Stimulated activated naive CD4-positive, alpha-beta T cell treated with Interleukin-2 at 50 U/mL for 16 hours (primary cell): ENCODE results near the gene MAP6D1.

Experiments
- DNase-seq: peaks from one replicate; lab custom pipeline; 2025; lab: John Stamatoyannopoulos, UW

Gene MAP6D1

DNA sequence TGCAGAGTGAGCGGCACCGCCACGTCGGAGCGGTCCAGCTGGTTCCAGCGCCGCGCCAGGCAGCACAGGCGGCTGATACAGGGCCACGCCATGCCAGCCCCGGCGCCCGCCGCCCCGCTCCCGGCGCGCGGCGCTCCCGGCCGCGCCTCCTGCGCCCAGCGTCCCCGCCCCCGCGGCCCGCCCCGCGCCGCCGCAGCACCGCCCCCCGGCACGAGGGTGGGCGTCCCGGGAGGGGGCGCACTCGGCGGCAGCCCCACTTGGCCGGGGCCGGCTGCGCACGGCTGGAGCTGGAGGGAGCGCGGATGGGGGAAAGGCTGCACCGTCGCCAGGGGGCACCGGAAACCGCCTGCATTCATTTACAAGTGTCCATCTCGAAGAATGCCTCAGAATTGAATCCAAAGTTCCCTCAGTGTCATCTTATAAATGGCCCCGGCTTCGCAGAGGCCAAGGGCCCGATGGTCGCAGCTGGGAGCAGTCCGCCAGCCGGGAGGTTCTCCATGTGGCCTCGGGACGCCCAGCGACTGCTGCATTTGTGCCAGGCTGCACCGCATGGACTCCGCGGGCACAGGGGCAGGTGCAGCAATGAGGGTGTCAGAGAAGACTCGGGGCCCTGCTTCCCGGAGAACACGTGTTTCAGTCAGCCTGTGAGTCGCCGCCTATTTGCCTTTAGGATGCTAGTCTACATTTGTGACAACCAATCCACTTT, at the start of gene MAP6D1:
MAP6D1 (minus strand) TSS at position 122 of the 706 bp plus-strand sequence; CDS start at position 92, 30 bp downstream.
- no peak for DNase-seq

DNA sequence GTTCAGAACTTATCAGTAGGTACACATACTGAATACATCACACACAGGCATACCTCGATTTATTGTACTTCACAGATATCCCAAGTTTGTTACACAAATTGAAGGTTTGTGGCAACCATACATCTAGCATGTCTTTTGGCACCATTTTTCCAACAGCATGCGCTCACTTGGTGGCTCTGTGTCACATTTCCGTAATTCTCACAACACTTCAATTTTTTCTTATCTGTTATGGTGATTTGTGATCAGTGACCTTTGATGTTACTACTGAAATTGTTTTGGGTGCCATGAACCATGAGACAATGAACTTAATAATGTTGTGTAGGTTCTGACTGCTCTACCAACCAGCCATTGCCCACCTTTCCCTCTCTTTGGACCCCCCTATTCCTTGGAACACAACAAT, 48.5 kb upstream of the MAP6D1 start:
- DNase-seq = no peak

DNA sequence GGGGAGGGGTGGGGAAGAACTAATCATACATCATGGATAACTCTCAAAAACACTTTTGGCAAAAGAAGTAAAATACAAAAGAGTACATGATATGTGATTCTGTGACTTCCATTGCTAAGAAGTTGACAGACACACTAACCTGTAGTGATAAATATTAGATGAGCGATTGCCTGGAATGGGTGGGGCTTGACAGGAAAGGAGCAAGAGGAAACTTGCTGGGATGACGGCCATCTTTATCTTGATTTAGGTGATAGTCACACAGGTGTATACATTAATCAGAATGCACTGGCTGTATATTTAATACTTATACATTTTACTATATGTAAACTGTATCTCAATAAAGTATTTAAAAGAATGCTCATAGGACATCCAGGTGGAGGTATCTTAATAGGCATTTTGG, 46.2 kb upstream of the MAP6D1 start:
- DNase-seq = no peak

DNA sequence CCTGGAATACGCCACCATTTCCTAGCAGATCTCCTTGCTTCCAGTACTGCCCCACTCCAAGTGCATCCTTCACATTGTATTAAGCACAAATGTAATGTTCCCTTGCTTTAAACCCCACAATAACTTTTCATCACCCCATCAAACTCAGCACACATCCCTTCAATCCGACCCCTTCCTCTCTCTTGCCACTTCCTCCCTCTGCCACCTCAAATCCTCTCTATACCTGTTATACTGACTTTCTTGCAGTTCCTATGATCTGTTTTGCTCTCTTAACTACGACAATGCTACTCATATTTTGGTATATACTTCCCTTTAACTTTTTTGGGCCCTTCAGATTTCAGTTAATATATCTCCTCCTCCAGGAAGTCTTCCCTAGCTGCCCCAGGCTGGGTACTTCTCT, 45.2 kb upstream of the MAP6D1 start:
- no peak for DNase-seq

DNA sequence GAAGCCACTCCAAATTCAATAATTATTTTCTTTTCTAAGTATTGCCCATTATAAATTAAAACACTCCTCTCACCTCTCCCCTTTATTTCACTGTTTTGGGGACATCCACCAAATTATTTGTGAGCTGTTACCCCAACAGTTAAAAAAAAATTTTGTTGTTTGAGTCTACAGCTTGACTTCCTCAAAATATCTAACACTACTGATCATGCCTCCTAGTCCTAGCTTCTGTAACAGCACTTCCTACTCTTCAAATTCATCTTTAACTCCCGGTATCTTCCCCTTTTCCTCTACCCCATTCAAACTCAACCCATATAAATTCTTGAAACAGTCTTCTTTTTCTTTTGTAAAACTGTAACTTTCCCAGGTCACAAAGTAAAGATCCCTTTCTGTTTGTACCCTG, 43.4 kb upstream of the MAP6D1 start:
- DNase-seq = no peak

DNA sequence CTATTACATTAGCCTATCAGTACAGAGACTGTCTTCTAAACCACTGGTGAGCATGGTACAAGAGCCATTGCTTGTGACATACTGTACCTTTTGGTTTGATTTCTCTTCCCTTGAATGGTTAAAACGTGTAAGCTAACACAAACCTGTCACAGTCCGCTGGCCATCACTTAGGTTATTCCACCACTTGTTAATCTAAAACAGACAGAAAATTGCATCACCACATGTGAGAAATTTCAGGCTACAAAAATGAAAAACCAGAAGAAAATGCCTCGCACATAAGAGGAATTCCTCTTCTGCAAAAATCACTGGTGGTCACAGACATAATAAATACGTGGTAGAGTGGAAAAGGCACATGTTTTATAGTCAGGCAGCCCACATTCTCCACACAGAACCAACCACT, 37.2 kb upstream of the MAP6D1 start:
- no peak for DNase-seq

DNA sequence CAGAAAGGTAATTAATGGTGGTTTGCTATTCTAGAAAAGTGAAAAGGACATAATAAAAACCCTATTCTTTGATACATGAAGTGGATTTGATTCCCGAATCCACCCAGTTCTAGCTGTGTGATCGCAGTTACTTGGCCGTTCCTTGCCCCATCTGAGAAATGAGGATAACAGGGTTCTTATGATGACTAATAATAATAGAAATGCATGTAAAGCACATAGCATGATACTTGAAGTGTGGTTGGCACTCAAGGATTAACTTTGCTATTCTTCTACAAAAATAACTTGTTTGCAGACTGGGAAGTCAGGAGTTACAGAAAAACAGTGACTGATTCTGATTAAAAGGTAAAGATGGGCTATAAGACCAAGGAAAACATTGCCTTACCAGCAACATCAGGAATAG, 32.5 kb upstream of the MAP6D1 start:
- DNase-seq = no peak

DNA sequence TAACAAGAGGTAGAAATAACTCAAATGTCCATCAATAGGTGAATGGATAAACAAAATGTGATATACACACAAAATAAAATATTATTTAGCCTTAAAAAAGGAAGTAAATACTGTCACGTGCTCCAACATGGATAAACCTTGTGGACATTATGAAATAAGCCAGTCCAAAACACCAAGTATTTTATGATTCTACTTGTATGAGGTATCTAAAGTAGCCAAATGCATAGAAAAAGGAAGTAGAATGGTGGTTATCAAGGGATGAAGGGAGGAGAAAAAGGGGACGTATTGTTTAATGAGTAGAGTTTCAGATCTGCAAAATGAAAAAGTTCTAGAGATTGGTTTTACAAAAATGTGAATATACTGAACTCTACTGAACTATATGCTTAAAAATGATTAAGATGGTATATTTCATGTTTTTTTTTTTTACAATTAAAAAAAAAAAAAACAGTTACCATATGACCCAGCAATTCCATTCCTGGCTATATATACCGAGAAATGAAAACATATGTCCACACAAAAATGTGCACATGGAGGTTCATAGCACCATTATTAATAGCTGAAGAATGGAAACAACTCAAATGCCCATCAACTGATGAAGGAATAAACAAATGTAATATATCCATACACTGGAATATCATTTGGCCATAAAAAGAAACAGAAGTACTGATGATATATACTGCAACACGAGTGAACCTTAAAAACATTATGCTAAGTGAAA, 29.1 kb upstream of the MAP6D1 start:
- no peak for DNase-seq

DNA sequence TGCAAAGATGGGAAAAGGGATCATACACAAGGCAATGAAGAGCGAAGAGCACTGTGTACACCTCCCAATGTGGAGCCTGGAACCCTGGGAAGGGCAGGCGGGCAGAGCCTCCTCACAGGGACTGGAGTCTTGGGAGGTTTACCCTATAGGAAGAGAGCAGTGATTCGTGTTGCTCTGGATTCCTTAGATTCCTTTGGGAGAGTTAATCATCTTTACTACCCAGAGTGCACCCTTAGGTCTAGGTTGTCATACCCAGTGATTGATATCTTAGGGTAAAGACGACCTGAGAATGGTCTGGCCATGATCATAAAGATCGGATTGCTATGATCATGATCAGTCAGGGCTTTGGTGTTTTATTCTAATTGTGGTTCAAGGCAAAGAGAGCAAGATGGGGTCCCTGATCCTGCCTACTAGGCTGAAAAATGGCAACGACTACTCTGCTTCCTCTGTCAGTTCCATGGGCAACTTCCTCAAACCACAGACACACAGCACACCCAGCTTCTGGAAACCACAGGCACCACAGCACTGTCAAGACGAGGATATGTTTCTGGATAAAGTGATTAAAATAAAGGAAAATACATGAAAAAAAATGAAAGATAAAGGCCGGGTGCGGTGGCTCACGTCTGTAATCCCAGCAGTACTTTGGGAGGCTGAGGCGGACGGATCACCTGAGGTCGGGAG, 20.4 kb upstream of the MAP6D1 start:
- DNase-seq = no peak

DNA sequence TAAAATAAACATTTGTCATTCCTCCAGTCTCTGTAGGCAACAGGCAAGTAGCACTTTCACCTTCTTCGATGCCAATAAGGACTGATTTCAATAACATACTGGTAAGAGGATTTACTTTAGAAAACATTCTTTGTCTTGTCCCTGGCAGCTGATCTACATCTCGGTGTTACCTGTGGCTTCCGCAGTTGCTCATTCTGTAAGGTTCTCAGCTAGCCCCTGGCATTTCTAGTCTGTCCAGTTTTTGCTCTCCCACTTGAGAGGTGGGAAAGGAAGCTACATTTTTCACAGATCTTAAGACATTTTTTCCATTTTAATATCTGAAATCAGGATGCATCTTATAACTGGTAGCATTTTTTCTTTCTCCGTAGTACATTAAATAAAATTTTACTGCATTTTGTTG, 19.7 kb upstream of the MAP6D1 start:
- DNase-seq = no peak

DNA sequence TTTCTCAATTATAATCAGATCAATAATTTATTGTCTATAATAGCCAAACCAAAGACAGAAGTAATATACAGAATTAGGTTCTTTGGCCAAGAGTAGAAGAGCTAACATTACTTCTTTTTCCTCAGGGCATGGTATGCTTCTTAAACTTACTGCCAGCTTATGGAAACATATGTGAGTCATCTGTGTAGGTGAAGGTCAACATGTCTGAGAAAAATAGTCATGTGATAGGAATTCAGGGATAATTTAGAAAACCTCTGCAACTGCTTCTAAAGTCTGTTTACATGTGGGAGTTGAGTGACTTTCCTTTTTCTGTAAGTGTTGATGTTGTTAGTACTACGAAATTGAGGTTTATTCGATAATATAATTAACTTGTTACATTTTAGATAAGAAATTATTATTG, 19.2 kb upstream of the MAP6D1 start:
- DNase-seq = no peak

DNA sequence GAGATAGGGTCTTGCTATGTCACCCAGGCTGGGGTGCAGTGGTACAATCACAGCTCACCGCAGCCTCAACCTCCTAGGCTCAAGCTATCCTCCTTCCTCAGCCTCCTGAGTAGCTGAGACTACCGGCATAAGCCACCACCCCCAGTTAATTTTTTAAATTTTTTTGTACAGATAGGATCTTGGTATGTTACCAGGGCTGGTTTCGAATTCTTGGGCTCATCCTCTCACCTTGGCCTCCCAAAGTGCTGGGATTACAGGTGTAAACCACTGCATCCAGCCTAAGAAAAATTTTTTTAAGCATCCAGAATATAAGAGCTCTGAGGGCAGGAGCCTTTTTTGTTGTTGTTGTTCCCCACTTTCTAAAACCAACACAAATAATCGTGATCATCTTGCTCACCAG, 14.4 kb upstream of the MAP6D1 start:
- no peak for DNase-seq

DNA sequence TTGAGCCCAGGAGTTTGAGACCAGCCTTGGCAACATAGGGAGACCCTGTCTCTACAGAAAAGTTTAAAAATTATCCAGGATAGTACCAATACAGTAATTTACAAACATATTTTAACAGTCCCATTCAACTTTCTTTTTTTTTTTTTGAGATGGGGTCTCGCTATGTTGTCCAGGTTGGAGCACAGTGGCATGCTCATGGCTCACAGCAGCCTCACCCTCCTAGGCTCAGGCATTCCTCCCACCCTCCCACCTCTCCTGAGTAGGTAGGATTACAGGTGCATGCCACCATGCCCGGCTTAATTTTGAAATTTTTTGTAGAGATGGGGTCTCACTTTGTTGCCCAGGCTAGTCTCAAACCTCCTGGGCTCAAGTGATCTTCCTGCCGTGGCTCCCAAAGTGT, 12.5 kb upstream of the MAP6D1 start:
- DNase-seq = no peak

DNA sequence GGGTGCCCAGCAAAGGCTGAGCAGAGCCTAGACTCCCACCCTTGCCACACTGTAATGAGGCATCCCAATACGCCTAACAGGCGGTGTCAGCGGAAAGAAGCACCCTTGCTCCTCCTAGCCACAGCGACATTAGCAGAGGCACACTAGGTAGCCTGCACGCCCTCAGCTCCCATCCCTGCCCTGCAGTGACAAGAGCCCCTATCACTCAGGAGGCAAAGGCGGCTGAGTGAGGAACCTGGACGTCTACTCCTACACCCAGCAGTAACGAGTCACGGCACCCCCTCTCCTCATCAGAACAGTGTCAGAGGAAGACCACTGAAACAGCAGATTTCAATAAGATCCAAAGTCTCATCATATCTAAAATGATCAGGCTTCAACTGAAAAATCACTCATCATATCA, 12.0 kb upstream of the MAP6D1 start:
- no peak for DNase-seq

DNA sequence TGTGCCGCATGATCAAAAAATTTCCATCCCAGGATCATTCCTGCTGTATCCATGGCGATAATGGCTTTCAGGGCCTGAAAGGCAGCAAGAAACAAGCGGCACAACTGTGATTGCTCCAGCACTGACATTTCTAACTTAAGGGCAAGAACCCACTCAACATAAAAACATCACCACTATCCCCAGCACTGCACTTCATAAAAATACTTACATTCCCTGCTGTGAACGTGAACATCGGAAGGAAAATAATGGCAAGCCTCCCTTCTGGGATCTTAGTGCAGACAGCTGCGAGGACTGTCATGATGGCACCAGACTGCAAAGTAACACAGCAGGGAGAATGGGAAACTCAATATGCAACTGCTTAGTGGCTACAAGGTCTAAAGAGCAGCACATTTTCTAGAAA, 8.1 kb upstream of the MAP6D1 start:
- DNase-seq = no peak

DNA sequence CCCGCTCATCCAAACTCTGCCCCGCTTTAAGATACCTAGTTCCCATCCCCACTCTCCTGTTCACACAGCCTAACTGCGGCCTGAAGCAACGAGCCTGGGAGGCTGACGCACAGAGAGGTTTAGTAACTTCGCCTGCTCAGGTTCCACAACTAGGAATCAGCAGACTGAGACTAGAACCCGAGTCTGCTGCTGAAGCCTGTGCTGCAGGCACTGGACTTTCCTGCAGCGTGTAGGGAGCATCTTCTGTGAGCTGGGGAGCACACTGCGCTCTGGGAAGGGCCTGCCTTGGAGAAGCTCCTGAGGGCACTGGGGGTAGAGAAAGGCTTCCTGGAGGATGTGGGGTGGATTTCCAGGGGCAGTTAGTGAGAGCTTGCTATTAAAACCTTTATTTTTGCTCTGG, 4.8 kb upstream of the MAP6D1 start:
- no peak for DNase-seq

DNA sequence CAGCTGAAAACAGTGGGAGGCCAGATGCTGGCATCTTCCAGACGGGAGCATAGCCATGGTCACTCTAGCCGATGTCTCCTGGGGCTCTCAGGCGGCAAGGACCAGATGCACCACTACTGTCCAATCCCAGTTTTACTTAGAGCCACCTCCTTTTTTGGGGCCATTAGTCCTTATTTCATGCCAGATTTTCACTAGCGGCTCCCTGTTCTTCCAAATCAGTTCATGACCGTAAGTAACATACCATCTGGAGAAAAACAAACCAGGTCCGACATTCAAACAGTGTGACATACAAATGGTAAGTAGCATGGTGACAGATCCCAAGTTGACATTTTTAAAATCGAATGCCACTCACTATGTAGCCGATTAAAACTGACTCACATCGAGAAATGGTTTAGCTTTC, 4.1 kb upstream of the MAP6D1 start:
- no peak for DNase-seq

DNA sequence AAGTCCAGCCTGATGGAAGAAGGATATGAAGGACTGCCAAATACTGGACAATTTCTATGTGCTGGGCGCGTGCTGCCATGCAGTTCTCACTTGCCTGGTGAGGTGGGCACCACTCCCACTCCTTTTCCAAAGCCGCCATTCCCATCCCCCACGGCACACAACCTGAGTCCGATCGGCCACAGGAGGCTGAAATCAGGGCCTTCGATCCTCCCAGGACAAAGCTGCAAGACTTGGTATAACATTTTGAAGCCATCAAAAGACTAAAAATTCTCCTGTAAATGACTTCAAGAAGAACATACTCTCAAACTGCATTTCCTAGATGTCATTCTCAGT, 3.1 kb upstream of the MAP6D1 start:
- DNase-seq = no peak

DNA sequence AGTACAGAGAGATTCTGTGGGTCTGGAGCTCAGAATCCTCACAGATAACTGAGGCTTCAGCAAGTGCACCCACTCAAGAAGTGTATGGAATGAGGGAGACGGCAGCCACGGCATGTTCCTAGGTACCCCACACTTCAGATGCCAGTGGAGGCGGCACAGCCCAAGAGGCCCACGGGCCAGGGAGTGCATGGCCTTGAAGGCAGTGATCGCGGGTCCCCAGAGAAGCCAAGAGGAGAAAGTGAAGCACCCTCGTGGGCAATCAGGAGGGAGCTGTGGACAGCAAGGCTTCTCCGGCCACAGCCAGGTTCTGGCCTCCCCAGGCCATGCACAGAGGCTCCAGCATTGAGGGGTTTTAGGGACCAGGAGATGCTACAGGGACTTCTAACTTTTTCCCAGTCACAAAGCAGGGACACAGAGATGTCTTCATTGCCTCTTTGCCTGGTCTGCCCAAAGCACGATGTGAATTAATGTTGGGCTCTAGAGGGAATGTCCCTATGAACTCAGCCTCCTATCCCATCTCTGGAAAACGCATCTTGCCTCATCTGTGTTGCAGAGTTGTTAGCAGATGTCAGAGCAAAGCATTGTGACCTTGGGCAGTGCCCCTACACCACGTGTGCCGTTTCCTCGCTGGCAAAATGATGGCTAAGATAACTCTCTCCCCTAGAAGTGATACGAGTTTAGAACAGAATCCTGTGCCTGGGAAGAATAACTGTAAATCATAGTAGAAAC, 2.6 kb upstream of the MAP6D1 start:
- DNase-seq = no peak

DNA sequence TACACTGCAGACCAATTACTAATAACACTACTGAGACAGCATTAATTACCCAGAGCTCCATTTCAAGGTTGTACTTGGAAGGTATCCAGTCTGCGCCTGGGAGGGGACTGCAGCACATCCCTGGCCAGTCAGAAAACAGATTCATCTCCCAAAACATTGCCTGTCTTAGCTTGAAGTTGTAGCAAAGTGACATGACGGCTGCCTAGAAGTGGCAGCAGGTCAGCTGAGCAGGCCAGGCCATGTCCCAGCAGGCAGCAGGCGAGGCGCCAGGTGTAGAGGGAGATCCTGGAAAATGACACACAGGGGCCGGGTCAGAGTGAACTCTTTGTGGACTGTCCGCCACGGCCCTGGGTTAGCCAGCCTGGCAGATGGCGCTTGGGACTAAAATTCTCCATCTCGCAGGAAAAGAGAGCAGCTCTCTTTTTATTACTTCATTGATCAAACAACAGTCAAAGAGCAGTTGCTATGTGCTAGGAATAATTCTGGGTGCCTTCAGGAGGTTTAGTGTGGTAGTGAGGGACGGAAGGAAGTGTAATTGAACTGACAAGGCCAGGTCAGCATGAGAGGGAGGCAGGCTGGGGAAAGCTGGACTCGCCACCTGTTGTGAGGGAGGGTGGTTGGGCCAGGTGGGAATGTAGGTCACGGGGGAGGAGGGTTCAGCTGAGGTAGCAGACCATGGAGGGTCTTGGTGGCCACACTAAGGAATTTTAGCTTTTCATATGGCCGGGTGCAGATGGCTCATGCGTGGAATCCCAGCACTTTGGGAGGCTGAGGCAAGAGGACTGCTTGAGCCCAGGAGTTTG, 1.3 kb upstream of the MAP6D1 start:
- no peak for DNase-seq

DNA sequence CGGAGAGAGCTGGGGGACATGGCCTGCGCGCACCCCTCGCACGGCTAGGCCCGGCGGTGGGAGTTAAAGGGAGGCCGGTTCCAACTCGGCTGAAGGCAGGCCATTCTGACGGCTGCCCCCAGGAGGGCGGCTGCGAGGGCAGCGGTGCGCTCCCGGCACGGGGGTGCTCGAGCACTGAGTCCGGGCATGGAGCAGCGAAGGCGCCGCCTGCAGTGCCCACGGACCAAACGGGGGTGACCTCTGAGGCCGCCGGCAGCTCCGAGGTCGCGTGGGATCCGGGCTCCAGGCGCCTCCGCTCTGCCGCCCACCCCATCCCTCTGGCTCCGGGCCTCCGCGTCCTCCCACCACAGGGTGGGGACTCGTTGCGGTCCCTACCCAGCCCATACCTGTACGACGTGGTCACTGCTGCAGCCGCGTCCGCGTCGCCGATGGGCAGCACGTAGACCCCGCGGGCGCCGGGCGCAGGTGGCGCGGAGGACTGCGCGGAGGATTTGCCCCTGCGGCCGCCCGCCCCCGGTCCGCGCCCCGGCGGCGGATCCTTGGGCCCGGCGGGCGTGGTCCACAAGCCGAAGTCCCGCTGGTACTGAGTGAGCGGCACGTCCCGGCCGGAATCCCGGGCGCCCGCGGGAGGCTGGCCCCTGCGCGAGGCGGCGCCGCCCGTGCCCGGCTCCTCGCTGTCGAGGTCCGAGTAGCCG, 469 bp downstream of the MAP6D1 start:
- no peak for DNase-seq
